GM20431 (cell line): ENCODE data around the gene MYO1H.

Experiments
- in situ Hi-C: fragments of 300-500 bp; cut with MseI, MboI; formaldehyde crosslinking; loops from one replicate; pipeline ENCODE4 v1.15.0; 2020; ENCODE audit warnings: low sequenced_read_pairs; ENCODE audit not compliant: unreplicated experiment

Gene MYO1H

GRCh38 chr12:109482894-109483293 lies 135.2 kb downstream of the MYO1H start:
- in situ Hi-C loops, result no loop called here

GRCh38 chr12:109483346-109483745 lies 135.6 kb downstream of the MYO1H start:
- in situ Hi-C loops, result no loop called here

GRCh38 chr12:109485201-109485600 lies 137.5 kb downstream of the MYO1H start:
- in situ Hi-C loops, result no loop called here

- in situ Hi-C loops, result no loop called here
Observed at GRCh38 chr12:109487181-109488050, 139.7 kb downstream of the MYO1H start.

- in situ Hi-C loops, result no loop called here
Observed at GRCh38 chr12:109488051-109488665, 140.5 kb downstream of the MYO1H start.

- in situ Hi-C loops, result no loop called here
Observed at GRCh38 chr12:109489016-109489954, 141.6 kb downstream of the MYO1H start.

GRCh38 chr12:109489955-109490565 lies 142.4 kb downstream of the MYO1H start:
- in situ Hi-C loops, result no loop called here

GRCh38 chr12:109491671-109492070 lies 144.0 kb downstream of the MYO1H start:
- in situ Hi-C loops, result no loop called here

- in situ Hi-C loops, result no loop called here
Observed at GRCh38 chr12:109492371-109492770, 144.7 kb downstream of the MYO1H start.

GRCh38 chr12:109493090-109493489 lies 145.4 kb downstream of the MYO1H start:
- in situ Hi-C loops, result no loop called here

- in situ Hi-C loops, result no loop called here
Observed at GRCh38 chr12:109493938-109494337, 146.2 kb downstream of the MYO1H start.

- in situ Hi-C loops, result no loop called here
Observed at GRCh38 chr12:109494348-109494881, 146.7 kb downstream of the MYO1H start.

- in situ Hi-C loops, result no loop called here
Observed at GRCh38 chr12:109495012-109495411, 147.3 kb downstream of the MYO1H start.

- in situ Hi-C loops, result no loop called here
Observed at GRCh38 chr12:109496306-109496705, 148.6 kb downstream of the MYO1H start.

- in situ Hi-C loops, result no loop called here
Observed at GRCh38 chr12:109497675-109498074, 150.0 kb downstream of the MYO1H start.
